Activated naive CD4-positive, alpha-beta T cell treated with anti-CD3 and anti-CD28 coated beads, Interleukin-2, amount 50 U/mL, for 16 hours (primary cell): ENCODE results near the gene CNOT6L.

Experiments
- DNase-seq: peaks from one replicate; pipeline ENCODE4 v3.0.0-alpha.2; 2020

Gene CNOT6L

DNA sequence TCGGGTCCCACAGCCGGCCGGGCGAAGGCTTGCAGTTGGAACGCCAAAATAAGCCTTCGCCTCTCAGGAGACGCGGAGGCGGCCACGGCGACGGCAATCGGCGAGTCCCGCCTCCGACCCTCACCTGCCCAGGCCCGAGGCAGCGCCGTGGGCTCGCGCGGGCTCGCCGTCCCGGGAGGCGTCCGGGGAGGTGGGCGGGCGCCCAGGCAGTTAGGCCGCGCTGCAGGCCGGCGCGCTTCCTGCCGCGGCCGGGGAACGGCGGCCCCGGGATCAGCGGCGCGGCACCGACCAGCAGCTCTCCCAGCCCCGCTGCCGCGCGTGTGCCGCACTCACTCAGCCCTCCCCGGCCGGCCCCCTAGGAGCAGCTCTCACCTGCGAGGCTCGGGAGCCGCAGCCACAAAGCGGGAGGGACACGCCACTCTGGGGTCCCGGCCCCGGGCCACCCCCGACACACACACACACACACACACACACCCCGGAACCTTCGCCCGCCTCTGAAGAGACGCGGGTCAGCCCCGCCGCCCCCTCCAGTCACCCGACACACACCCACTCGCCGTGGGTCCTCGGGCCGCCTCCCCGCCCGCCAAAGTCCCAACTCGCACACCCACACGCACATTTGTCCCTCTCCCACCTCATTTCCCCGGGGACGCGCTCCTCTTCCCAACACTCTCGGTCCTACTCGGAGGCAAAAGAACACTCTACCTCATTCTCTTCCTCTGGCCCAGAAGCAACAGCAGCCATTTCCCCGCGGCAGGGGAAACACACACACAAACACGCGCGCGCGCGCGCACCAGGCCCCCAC lies at the start of gene CNOT6L:
TSS of gene CNOT6L (minus strand) at position 767 of the 802 bp plus-strand sequence. CDS start at position 707, 60 bp downstream.
- peak; percentile 87 for DNase-seq

DNA sequence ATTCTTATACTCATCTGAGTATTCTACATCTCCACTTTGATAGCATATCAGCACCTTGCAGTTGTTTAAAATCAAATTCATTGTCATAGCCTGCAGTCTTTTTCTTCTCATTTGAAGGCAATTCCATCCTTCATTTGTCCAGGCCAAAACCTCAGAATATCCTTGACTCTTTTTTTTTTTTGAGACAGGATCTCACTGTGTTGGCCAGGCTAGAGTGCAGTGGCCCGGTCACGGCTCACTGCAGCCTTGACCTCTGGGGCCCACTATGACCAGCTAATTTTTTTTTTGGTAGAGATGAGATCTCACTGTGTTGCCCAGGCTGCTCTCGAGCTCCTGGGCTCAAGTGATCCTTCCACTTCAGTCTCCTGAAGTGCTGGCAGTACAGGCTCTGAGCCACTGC lies 46.1 kb upstream of the CNOT6L start:
- no peak for DNase-seq

DNA sequence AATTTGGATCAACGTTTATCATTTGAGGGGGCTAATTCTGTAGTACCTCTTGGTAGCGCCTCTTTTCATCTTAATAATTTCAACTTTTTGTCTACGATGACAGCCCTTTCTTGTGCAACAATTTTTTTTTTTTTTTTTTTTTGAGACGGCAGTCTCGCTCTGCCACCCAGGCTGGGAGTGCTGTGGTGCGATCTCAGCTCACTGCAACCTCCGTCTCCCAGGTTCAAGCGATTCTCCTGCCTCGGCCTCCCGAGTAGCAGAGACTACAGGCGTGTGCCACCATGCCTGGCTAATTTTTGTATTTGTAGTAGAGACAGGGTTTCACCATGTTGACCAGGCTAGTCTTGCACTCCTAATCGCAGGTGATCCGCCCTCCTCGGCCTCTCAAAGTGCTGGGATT lies 44.2 kb upstream of the CNOT6L start:
- DNase-seq, result peak; percentile 17

DNA sequence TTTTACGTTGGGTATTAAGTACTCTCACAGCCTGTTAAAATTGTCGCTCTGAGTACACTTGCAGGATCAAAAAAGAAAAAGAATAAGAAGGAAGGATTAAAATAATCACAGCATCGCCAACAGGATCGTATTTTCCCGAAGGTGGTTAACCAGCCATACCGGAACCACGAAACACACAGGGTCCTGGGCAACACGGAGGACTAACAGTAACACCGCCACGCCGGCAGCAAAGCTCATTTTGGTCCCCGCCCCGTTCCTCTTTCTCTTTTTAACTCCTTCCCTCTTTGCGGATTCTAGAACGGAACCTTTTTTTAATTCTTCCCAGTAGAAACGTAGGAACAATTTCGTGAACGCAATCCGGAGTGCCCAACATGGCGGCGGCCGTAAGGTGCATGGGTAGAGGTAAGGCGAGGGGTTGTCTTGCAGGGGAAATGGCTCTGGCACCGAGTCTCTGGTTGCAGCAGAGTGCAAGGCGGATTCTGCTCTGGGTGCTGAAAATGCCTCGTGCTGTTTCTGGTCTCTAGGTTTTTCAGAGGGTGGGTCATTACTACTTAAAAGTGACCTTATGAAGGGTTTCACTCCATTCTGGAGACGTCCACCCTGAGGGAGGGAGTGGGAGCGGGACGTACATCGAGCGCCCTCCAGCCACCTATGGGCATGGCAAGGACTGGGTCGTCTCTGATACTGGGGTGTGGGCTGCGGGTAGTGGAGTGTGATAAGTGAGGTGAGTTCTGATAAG lies 43.5 kb upstream of the CNOT6L start, which contains the start of gene MRPL1:
TSS of gene MRPL1 (plus strand) at position 353 of the 739 bp plus-strand sequence. CDS start at position 372, 19 bp downstream.
- peak; percentile 84 for DNase-seq

DNA sequence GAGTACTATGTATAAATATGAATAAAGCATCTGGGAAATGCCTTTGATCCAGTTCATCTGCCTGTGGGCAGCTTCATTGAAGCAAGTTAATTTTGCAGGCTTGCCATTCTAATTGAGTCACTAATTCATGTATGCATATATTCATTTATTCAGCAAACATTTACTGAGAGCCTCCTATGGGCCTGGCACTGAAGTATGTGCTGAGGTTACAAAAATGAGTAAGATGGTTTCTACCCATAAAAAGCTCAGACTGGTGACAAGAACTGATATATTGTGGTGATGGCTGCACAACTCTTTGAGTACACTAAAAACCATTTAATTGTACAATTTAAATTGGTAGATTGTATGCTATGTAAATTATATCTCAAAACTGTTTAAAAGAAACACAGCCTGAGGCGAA lies 42.3 kb upstream of the CNOT6L start:
- DNase-seq, result no peak

DNA sequence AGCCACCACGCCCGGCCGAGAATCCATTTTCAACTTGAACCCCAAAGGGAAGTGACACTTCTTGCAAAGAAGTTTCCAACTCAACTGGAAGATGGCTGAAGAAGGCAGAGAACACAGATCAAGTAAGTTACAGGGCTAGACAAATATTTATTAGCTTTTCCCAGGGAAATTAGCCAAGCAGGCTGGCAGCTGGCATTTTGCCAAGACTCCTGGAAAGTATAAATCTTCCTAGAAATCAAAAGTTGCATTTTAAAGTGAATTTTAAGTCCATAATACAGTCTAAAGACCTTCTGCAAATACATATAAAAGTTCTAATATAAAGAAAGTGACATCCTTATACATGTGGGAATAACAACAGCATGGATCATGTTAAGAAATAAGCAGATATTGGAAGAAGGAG lies 40.1 kb upstream of the CNOT6L start:
- DNase-seq, result no peak

DNA sequence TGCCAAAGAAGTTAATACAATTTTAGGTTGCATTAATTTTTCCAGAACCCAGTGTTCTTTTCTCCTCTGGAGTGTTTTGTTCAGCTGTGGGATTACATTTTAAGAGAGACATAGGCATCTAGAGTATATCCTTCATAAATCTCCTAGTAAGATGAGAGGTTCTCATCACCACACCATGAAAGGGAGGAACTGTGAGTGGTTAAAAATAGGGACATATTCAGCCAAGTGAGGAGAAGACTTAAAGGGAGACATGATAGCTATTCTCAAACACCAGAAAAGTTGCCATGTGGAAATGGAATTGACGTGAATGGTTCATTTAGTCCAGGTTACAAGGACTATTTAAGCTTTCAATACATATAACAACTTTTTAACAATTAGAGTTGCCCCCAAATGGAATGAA lies 37.0 kb upstream of the CNOT6L start:
- DNase-seq, result no peak

DNA sequence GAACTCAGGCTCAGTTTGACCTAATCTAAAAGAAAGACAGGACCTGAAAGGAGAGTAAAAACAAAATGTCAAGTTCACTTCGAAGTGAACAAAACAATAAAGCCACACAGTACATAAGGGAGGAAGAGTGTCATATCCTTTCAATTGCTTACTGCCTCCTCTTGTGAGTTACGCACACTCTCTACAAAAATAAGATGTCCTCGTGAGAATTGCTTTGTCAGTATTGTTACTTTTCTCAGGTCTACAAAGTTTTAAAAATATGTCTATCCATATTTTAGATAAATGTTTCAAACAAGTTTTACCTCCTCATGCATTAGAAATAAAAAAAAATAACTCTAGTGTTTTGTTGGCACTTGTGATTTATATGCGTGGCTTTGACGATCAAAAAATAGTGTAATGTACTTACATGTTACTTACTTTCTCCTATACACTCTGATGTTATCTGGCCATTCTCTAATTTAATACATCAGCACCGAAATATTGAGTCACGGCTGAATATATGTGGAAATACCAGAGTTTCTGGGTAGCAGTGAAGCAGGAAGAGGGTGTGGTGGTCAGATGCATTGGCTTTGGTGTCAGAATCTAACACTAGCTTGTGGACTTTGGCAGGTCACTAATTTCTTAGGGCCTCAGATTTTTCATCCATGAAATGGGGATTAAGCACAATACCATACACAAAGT lies 35.4 kb upstream of the CNOT6L start:
- DNase-seq, result no peak

DNA sequence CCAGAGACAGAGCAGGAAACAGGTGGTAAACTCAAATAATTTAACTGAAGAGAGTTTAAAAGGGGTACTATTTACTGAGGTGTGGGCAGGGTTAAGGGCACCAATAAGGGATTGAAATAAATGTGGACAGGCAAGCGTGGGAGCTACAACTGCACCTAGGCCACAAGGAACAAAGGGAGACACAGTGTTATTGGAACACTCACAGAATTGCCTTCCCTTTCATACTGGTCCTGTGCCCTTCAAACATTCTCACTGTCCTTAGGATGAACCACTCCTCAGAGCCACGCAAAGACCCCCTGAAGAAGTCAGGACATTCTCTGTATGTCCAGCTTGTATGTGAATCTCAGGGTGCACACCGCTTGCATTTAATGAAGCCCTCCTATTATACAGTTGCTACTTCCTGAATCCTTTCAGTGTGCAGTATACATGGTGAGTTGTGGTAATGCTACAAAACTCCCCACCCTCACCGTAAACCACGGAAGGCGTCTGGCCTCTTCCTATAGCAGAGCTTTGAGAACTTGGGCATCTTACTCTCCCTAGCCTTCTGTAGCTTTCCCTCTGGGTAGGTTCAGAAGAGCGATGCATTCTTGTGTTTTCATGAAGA lies 33.8 kb upstream of the CNOT6L start:
- DNase-seq, result peak; percentile 46

DNA sequence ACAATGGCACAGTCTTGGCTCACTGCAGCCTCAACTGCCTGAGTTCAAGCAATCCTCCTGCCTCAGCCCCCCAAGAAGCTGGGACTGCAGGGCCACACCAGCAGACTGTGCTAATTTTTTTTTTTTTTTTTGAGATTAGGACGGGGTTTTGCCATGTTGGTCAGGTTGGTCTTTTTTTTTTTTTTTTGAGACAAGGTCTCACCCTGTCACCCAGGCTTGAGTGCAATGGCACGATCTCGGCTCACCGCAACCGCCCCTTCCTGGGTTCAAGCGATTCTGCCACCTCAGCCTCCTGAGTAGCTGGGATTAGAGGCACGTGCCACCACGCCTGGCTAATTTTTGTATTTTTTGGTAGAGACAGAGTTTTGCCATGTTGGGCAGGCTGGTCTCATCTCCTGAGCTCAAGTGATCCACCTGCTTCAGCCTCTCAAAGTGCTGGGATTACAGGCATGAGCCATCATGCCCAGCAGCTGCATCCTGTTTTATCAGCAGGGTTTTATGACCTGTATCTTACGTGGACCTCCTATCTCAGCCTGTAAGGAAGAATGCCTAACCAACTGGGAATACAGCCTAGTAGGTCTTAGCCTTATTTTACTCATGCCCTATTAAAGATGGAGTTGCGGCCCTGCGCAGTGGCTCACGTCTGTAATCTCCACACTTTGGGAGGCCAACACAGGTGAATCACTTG lies 30.3 kb upstream of the CNOT6L start:
- DNase-seq, result no peak

DNA sequence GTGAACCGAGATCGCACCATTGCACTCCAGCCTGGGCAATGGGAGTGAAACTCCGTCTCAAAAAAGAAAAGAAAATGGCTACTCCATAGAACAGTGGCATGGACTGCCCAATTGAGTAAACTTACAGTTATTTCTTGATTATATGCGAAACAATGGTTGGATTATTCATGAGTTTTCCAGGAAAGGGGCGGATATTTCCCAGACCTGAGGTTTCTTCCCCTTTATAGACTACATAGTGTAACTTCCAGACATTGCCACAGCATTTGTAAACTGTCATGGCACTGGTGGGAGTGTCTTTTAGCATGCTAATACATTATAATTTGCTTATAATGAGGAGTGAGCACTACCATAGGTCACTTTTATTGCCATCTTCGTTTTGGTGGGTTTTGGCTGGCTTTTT lies 29.3 kb upstream of the CNOT6L start:
- DNase-seq, result no peak

DNA sequence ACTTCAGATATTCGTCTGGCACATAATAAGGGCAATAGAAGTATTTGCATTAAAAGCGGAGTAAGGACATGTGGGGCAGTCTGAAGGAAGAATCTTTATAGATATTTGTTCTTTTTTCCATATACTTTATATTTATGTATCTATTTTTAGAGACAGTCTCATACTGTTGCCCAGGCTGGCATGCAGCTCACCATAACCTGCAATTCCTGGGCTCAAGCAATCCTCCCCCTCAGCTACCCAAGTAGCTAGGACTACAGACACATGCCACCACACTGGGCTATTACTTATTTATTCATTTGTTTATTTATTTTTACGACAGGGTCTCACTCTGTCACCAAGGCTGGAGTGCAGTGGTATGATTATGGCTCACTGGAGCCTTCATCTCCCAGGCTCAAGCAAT lies 26.8 kb upstream of the CNOT6L start:
- DNase-seq, result no peak

DNA sequence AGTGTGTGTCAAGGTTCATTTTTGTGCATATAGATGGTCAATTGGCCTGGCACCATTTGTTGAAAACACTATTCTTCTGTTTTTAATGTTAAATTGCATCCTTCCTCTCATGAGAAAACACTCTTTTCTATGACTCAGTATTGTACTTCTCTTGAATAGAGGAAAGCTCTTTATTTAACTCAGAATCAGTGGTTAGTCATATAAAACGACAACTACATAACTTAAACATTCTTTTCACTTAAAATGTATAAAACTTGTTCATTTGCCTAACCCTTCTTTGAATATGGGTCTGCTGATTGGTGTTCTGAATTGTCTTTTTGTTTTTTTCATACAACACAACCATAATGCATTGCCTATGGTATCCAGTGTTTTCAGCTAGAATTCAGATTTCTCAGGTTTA lies 26.2 kb upstream of the CNOT6L start:
- DNase-seq, result no peak

DNA sequence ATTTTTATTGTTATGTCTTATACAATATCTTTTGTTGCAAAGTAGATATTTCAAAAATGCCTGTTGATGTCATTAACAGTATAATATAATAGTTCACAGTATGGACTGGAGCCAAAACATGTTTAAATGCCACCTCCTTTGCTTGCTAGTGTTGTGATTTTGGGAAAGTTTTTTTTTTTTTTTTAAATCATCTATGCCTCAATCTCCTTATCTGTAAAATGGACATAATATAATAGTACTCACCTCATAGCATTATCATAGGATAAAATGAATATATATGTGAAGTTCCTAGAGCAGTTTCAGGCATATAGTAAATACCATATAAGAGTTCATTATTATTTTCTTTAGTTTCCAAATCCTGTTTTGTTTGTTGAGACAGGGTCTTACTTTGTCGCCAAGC lies 25.2 kb upstream of the CNOT6L start:
- DNase-seq, result no peak

DNA sequence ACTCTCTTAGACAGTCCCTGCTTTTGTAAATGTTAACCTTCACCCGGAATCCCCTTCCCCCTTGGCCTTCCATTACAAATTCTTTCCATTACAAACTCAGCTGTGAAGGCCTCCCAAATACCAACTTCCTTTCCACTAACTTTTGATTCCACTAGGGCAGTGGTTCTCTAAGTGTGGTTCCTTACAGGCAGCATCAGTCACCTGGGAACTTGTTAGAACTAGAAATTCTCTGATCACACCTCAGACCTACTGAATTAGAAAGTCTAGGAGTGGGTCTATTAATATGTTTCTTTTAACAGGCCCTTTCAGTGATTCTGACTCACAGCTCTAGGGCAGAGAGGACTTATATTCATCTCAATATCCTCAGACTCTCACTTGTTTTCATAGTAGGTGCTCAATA lies 24.5 kb upstream of the CNOT6L start:
- no peak for DNase-seq

DNA sequence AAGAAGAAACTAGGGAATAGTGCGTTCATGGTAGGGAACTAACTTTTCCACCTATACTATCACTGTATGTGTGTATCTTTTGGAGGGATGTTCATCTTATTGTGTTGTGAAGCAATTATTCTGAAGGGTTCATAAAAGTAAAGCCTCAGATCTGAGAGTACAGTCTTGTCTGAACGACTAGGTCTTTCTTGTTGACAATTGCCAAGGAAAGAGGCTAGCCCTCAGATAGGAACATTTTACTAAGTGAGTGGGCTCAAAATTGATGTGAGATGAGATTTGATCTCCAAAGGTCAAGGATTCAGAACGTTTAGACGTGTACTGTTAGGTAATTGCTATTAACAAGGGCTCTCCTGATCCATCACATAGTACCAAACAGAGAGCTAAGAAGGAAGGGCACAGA lies 15.2 kb upstream of the CNOT6L start:
- DNase-seq, result no peak

DNA sequence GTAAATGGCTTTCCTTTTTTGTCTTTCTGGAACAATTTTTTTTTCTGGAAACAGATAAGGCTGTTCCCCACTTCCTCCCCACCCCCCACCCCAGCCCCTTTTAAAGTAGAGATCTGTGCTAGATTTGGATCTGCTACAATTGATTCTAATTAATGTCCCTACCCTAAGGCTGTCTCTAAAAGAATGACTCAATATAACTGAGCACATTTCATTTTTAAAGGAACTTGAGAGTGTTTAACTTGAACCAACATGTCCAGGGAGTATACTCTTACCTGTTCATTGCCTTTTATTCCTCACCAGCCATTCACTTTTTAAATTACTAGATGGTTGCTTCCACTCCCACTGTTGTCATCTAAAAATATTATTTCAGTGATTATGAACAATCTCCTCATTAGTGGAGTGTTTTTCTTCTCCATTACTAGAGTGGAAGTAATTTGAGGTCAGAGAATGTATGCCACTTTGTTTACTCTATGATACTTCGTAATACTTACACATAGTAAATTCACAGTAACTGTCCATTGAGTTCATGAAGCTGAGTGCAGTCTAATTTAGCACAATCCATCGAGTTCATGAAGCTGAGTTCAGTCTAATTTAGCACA lies 14.1 kb upstream of the CNOT6L start:
- no peak for DNase-seq

DNA sequence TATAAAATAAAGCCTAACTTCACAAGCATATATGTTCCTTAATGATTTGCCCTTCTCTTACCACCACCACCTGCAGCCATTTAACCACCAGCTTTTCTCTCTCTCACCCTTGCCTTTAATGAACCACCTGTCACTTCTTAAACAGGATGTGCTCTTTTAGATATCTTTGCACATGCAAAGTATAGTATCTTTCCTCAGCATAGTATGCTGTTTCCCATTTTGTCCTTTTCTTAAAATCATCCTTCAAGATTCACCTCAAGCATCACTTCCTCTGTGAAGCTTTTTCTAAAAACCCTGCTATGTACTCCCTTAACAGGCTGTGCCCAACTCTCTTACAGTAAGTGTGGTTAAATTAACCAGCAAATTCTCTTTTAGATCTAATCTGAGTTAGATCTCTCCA lies 8.2 kb upstream of the CNOT6L start:
- no peak for DNase-seq

DNA sequence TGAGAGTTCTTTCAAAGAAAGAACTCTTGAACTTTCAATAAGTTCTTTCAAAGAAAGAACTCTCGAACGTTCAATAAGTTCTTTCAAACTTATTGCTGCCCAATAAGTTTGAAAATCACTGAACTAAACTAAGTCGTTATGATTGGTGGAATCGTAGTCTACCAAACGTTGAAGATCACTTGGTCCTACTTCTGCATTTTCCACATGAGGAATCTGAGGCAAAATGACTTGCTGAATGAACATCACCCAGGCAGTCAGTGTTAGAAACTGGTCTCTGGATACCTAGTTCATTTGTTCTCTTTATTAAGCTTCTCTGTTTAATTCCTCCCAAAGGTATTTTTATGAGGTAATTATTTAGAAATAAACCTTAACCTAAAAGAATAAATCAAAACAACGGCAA lies 7.1 kb upstream of the CNOT6L start:
- DNase-seq, result no peak

DNA sequence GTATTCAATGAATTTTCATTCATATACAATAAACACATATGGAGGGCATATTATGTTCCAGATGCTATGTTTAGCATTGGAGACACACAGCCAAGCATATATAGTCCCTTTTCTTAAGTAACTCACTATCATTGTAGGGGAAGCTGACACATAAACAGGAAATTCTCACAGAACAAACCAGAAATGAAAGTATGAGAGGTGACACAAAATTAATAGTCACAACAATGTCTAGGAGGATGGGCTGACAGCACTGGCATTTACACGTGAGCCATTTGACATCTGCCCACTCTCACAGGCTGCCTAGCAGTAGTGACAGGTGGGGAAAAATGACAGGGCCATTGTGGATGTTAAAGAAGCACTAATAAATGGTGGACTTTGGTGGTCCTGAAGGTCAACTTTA lies 2.6 kb upstream of the CNOT6L start:
- DNase-seq, result peak; percentile 44

DNA sequence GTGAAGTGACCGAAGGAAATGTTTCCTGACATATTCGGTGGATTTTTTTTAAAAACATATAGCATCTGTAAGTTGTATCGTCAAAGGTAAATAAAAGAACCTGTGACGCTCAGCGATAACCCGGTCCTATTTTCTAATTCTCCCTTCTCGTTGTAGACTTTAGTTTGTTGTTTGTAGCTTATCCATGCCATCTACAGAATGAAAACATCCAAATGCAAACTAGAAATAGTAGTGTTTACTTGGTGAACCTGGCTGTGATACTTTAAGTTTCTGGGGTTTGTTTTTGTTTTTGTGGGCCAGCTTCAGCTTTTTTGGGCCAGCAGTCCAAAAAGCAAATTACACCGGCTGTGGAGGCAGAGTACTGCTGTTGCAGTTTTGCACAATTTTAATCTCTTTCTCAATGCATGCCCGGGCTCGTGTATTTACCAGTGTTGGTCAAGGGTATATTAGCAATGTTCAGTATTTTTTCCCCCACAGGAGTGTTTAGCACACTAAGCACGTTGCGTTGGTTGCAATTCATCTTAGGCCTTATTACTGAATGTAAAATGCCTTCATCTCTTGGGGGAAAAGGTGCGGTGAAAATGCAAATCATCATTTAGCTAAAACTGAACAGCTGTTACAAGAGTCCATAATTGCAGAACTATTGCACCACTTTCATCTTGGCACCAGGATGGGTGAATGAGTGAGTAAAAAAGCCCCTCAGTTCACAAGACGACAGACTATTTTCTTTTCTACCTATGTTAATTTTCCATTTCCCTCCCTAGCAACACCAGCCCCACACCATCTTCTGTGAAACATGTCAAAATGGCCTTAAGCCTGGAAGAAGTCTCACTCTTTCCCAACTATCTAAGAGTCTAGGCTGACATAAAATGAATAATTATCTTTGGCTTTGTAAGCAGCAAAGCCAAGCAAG lies 1.7 kb upstream of the CNOT6L start:
- DNase-seq, result no peak
